ENCODE data around the gene GPX2. TPM values are rescaled to one million over a fixed set of nuclear protein-coding genes. Genes with fewer than 3 reads are reported as not detected.

Gene GPX2
- total and polyA plus RNA-seq, 2 of the 8 experiments (the other 6 are each of a cell fraction or from before 2014, with no cell fraction given), result 0.30 to 0.89 TPM

- Histone ChIP-seq H3K27ac (ENCODE audit: low read depth, low read length) (no peak overlapping the region), H3K23me2 (ENCODE audit: low read depth, low read length) (no peaks in the 10 kb centered on the region), H3K79me1 (ENCODE audit: low read depth, low read length) (peaks cover 7% of the 10 kb centered on the region), H2BK20ac (ENCODE audit: low read length) (no peak overlapping the region), H4K91ac (replicated peaks; ENCODE audit: insufficient read length, low read length) (no peak overlapping the region), H3K23ac (ENCODE audit: insufficient read length) (no peak overlapping the region), H3K14ac (ENCODE audit: insufficient read length) (no peak overlapping the region), H2BK5ac (ENCODE audit: low read depth, low read length) (no peak overlapping the region), H2BK15ac (ENCODE audit: low read length) (peak overlapping the region; percentile 92; the same call in 1 of the 2 replicates), H3K9ac (replicated peaks in 1 of 4; ENCODE audit: extremely low read depth in 1 of 4, low read depth in 3 of 4, low read length in 3 of 4) (no peak overlapping the region; a peak in 1 of 7 replicates), H2BK12ac (ENCODE audit: low read depth, low read length) (0 out of 2 replicates have a peak overlapping the region, but pooled peaks have one; percentile 60), H4K20me1 (replicated peaks in 1 of 2; ENCODE audit: control insufficient read depth in 1 of 2, insufficient read depth in 2 of 2, low read length in 2 of 2) (peaks cover 0 to 8% of the 10 kb centered on the region in 2 experiments), H3K4me3 (ENCODE audit: extremely low read depth in 1 of 4, insufficient read depth in 2 of 4, low read depth in 3 of 4, low read length in 4 of 4) (no peak overlapping the region), H3K56ac (replicated peaks; ENCODE audit: insufficient read length, low read depth, low read length) (no peak overlapping the region), H2BK120ac (replicated peaks; ENCODE audit: low read depth, low read length) (no peak overlapping the region), H3K79me2 (ENCODE audit: control insufficient read depth in 1 of 2, insufficient read depth in 2 of 2, low read length in 2 of 2) (peaks cover 0 to 5% of the 10 kb centered on the region in 2 experiments; a peak in 1 of 4 replicates), H3K4ac (replicated peaks; ENCODE audit: insufficient read length, low read depth, low read length) (no peak overlapping the region), H3K4me2 (ENCODE audit: insufficient read depth in 1 of 2, low read depth in 2 of 2, low read length in 2 of 2) (peak overlapping the region in 1 of 2 experiments; percentile 11; a peak in 1 of 4 replicates), H2AFZ (ENCODE audit: low read length) (no peak overlapping the region), H2AK5ac (ENCODE audit: low read depth, low read length) (no peak overlapping the region), H3K4me1 (replicated peaks in 1 of 4; ENCODE audit: control insufficient read depth in 3 of 4, insufficient read depth in 4 of 4, low read length in 3 of 4) (peaks cover 8 to 19% (median 13%) of the 10 kb centered on the region in 4 experiments), H3K36me3 (ENCODE audit: control insufficient read depth in 2 of 4, insufficient read depth in 4 of 4, low read length in 3 of 4) (no peaks in the 10 kb centered on the region), H4K8ac (ENCODE audit: extremely low read depth, insufficient read depth, low read length) (no peak overlapping the region), H4K5ac (ENCODE audit: insufficient read length, low read depth, low read length) (no peak overlapping the region), H3K9me3 (ENCODE audit: insufficient read depth in 2 of 2, low read depth in 1 of 2, low read length in 1 of 2) (no peaks in the 10 kb centered on the region), H3K27me3 (replicated peaks in 1 of 4; ENCODE audit: control insufficient read depth in 3 of 4, extremely low read depth in 1 of 4, insufficient read depth in 3 of 4, low read length in 3 of 4) (no peaks in the 10 kb centered on the region), H3K18ac (ENCODE audit: extremely low read depth, low read length) (peak overlapping the region; percentile 85)
- ChIA-PET CTCF (ENCODE audit: partially characterized antibody) (interaction anchor here (0.5 to 6.7 kb wide), 17 partner anchors 8 to 1154 kb away, joined by 3 to 45 read pairs (median 4); partner anchors contain the start of gene GPX2), POLR2A (ENCODE audit: partially characterized antibody) (interaction anchor here (0.8 to 2.4 kb wide), 2 partner anchors 12 to 26 kb away, joined by 3 to 5 read pairs; partner anchors contain the start of gene FNTB)
- 62% methylated on average over 5 of the region's 5 CpGs; no CpG with 5 or more reads in 1 of the 2 experiments for WGBS, 2 experiments (ENCODE audit: extremely low coverage in 1 of 2, insufficient coverage in 1 of 2, insufficient read length in 1 of 2, insufficient replicate concordance in 2 of 2, low coverage in 1 of 2, low lambda C conversion rate in 2 of 2, missing lambda C conversion rate in 1 of 2)
- DNase-seq (ENCODE audit: low read depth in 1 of 2, low spot score in 2 of 2) (peak in 1 of 2 experiments; percentile 78), FAIRE-seq (peak; percentile 45)
- TF ChIP-seq RAD21 (IDR thresholded peaks at IDR 0.05 in 1 of 2, conservative IDR thresholded peaks at IDR 0.05 in 1 of 2; ENCODE audit: low read depth in 2 of 2, low read length in 2 of 2) (peak; percentile 31 to 60), HDAC2 (IDR thresholded peaks at IDR 0.05; ENCODE audit: borderline replicate concordance in 1 of 2, low read depth in 2 of 2, low read length in 2 of 2) (0 out of 4 replicates have a peak, but pooled peaks of 1 of the 2 experiments have one; percentile 69), GABPA (IDR thresholded peaks at IDR 0.05; ENCODE audit: borderline replicate concordance, insufficient read depth, low read length) (0 out of 2 replicates have a peak, but pooled peaks have one; percentile 41), TCF12 (IDR thresholded peaks at IDR 0.05; ENCODE audit: low read depth, low read length) (0 out of 2 replicates have a peak, but pooled peaks have one; percentile 66), BCL11A (IDR thresholded peaks at IDR 0.05; ENCODE audit: low read depth in 2 of 2, low read length in 2 of 2) (no peak), TEAD4 (IDR thresholded peaks at IDR 0.05; ENCODE audit: low read depth, low read length) (peak; percentile 92), EP300 (IDR thresholded peaks at IDR 0.05; ENCODE audit: borderline replicate concordance in 1 of 2, low read depth in 2 of 2, low read length in 2 of 2) (peak in 1 of 2 experiments; percentile 59; a peak in 1 of 3 replicates)
- TF ChIP-seq, protein P1, sequence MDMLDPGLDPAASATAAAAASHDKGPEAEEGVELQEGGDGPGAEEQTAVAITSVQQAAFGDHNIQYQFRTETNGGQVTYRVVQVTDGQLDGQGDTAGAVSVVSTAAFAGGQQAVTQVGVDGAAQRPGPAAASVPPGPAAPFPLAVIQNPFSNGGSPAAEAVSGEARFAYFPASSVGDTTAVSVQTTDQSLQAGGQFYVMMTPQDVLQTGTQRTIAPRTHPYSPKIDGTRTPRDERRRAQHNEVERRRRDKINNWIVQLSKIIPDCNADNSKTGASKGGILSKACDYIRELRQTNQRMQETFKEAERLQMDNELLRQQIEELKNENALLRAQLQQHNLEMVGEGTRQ (IDR thresholded peaks at IDR 0.05; ENCODE audit: low read length), result no peak
Measured at GRCh38 chr14:64960762-64961276, 18.3 kb upstream of the GPX2 start.
